Measurements from ENCODE around the gene PEX10.

The PEX10 gene

GRCh38 chr1:2386636-2387611, 25.4 kb downstream of the PEX10 start:
- H3K9ac ChIP-seq, result peak overlapping the region; percentile 66
- H3K4me3 ChIP-seq, result peak overlapping the region; percentile 47
- peaks cover 23% of the 10 kb centered on the region for H4K20me1 ChIP-seq
- H3K27ac ChIP-seq, result peak overlapping the region; percentile 63
- no peaks in the 10 kb centered on the region for H3K9me3 ChIP-seq
- H3K4me1 ChIP-seq, result peaks cover 69% of the 10 kb centered on the region
- 0 out of 2 replicates have a peak, but pooled peaks cover 3% of the 10 kb centered on the region for H3K27me3 ChIP-seq
- H3K36me3 ChIP-seq, result no peaks in the 10 kb centered on the region
- no peak for TF ChIP-seq Cebpa-rat (IDR thresholded peaks at IDR 0.05)
- H3K4me2 ChIP-seq, result peak overlapping the region; percentile 99

- H3K9me3 ChIP-seq, result no peaks in the 10 kb centered on the region
- H3K27me3 ChIP-seq, result peaks cover 13% of the 10 kb centered on the region
- H3K4me2 ChIP-seq, result peak overlapping the region; percentile 33
- H3K9ac ChIP-seq, result no peak overlapping the region
- no peaks in the 10 kb centered on the region for H3K36me3 ChIP-seq
- no peak overlapping the region for H3K27ac ChIP-seq
- no peak overlapping the region for H3K4me3 ChIP-seq
- H4K20me1 ChIP-seq, result peaks cover 31% of the 10 kb centered on the region
- TF ChIP-seq Cebpa-rat (IDR thresholded peaks at IDR 0.05), result no peak
- peaks cover 75% of the 10 kb centered on the region for H3K4me1 ChIP-seq
Measured at GRCh38 chr1:2385606-2386280, 26.6 kb downstream of the PEX10 start.

DNA sequence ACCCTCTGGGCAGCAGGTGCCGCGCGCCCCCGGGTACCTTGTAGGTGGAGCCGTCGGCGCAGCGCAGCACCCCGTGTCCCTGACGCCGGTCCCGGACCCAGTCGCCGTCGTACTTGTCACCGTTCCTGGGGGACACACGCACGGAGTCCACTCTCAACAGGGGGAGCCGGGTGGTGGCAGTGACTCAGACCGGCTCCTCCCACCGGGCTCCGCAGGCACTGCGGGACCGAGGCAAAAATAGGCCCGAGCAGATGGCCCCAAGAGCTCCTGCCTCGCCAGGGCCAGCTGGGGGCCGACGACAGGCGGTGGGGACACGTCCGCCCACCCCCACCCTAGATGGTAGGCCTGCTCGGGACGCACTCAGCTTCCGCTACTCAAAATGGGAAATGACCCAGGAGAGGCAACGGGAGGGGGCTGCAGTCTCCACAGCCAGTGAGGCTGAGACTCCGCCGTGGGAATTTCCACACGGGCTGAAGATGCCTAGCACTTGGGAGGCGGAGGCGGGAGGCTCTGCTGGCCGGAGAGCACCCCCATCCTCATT, 27.4 kb downstream of the PEX10 start:
- no peaks in the 10 kb centered on the region for H3K36me3 ChIP-seq
- no peak overlapping the region for H3K4me3 ChIP-seq
- H3K4me1 ChIP-seq, result peaks cover 72% of the 10 kb centered on the region
- no peak for TF ChIP-seq Cebpa-rat (IDR thresholded peaks at IDR 0.05)
- no peak overlapping the region for H3K9ac ChIP-seq
- H3K27me3 ChIP-seq, result peaks cover 20% of the 10 kb centered on the region
- no peak overlapping the region for H3K27ac ChIP-seq
- H4K20me1 ChIP-seq, result peaks cover 38% of the 10 kb centered on the region
- no peaks in the 10 kb centered on the region for H3K9me3 ChIP-seq
- H3K4me2 ChIP-seq, result peak overlapping the region; percentile 33

DNA sequence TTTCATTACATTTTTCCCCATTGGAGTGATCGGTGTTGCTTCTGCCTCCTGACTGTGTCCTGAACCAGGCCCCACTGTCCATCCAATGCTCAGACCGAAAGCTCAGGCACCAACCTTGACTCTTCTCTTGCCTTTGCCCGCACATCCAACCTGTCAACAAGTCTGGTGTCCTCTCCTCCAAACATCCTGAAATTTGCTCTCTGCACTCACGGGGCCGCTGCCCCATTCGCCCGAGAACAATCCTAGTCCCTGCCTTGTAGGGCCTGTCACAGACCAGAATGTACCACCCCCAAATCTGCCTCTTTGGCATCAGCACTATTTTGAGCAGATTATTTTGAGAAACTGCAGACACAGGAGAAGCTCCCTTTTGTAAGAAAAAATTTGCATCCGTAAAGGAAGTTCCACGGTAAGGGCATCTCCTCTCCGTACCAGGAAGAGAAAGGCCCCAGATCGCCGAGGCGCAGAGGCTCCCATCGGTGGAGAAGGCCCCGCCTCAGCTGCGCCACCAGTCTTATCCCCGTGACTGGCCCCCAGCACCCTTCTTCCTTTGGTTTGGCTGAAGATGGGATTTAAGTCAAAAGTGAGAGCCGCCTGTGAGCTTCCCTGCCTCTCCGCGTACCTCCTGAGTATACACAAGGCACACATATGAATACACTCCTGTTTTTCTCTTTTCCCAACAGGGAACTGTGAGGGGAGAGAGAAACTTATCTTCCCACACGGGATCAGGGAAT, 28.1 kb downstream of the PEX10 start:
- no peak overlapping the region for H3K4me3 ChIP-seq
- no peaks in the 10 kb centered on the region for H3K9me3 ChIP-seq
- no peak overlapping the region for H3K4me2 ChIP-seq
- peaks cover 46% of the 10 kb centered on the region for H4K20me1 ChIP-seq
- no peak overlapping the region for H3K27ac ChIP-seq
- TF ChIP-seq Cebpa-rat (IDR thresholded peaks at IDR 0.05), result no peak
- no peak overlapping the region for H3K9ac ChIP-seq
- H3K27me3 ChIP-seq, result peaks cover 28% of the 10 kb centered on the region
- H3K4me1 ChIP-seq, result peaks cover 72% of the 10 kb centered on the region
- no peaks in the 10 kb centered on the region for H3K36me3 ChIP-seq

DNA sequence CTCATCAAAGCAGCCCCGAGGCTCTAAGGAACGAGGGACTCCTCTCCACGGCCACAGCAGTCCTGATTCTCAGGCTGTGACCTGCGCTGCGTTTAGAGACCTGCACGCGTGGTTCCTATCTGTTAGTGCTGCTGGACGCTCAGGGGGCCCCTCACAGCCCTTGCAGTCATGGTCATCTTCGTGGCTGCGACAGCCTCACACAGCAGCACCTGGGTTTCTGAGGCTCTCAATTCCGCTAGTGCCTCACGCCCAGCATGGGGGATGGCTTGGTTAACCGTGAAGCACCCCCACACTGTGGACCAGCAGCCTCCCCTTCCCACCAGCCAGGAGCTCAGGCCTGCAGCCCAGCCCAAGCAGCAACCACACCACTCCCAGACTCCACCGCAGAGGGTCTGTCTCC, 28.8 kb downstream of the PEX10 start:
- peaks cover 71% of the 10 kb centered on the region for H3K4me1 ChIP-seq
- H3K36me3 ChIP-seq, result no peaks in the 10 kb centered on the region
- peaks cover 53% of the 10 kb centered on the region for H4K20me1 ChIP-seq
- H3K9me3 ChIP-seq, result no peaks in the 10 kb centered on the region
- no peak overlapping the region for H3K4me3 ChIP-seq
- no peak for TF ChIP-seq Cebpa-rat (IDR thresholded peaks at IDR 0.05)
- no peak overlapping the region for H3K27ac ChIP-seq
- peaks cover 35% of the 10 kb centered on the region for H3K27me3 ChIP-seq
- H3K9ac ChIP-seq, result no peak overlapping the region
- H3K4me2 ChIP-seq, result no peak overlapping the region

DNA sequence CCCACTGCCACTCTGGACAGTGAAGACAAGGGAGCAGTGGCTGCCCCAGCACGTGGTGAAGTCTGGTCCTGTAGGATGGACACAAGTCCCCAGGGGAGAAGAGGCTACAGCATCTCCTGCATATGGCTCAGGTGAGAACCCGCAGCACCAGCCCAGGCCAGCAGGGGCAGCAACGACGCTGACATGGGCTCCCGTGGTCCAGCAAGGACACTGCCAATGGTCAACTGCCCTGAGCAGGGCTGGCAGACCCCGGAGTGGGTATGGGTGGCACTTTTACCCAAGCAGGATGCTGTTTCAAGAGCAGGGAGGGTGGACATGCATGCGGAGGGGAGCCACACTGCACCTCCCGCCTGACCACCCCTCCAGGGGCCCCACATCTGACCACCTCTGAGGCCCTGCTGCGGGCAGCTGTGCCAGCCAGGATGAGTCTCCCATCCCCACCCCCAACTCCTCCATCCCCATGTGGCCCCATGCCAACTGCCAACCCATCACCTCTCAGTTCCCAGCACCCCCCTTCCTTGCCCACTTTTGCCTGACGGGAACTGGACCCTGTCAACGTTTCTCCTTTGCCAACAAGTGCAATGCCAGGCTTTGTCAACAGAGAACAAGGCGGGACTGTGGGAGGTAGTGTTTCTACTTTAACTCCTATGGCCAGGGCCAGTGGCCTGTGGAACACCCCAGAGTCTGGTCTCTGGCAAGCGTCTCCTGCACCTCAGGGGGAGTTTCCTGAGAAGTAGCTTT, 29.6 kb downstream of the PEX10 start:
- Histone ChIP-seq H3K4me3 (no peak overlapping the region), H3K9me3 (no peaks in the 10 kb centered on the region), H3K36me3 (no peaks in the 10 kb centered on the region), H3K9ac (no peak overlapping the region), H3K27me3 (peaks cover 43% of the 10 kb centered on the region), H3K27ac (no peak overlapping the region), H3K4me1 (peaks cover 63% of the 10 kb centered on the region), H4K20me1 (peaks cover 57% of the 10 kb centered on the region), H3K4me2 (no peak overlapping the region)
- TF ChIP-seq Cebpa-rat (IDR thresholded peaks at IDR 0.05), result no peak

GRCh38 chr1:2381741-2382620, 30.4 kb downstream of the PEX10 start:
- Histone ChIP-seq H4K20me1 (peaks cover 57% of the 10 kb centered on the region), H3K4me3 (no peak overlapping the region), H3K27ac (no peak overlapping the region), H3K4me1 (peaks cover 55% of the 10 kb centered on the region), H3K9me3 (no peaks in the 10 kb centered on the region), H3K27me3 (peaks cover 51% of the 10 kb centered on the region), H3K9ac (no peak overlapping the region), H3K4me2 (peak overlapping the region; percentile 50), H3K36me3 (no peaks in the 10 kb centered on the region)
- TF ChIP-seq Cebpa-rat (IDR thresholded peaks at IDR 0.05), result no peak

- peaks cover 60% of the 10 kb centered on the region for H3K27me3 ChIP-seq
- no peak overlapping the region for H3K9ac ChIP-seq
- no peaks in the 10 kb centered on the region for H3K36me3 ChIP-seq
- no peaks in the 10 kb centered on the region for H3K9me3 ChIP-seq
- peak overlapping the region; percentile 50 for H3K4me2 ChIP-seq
- no peak overlapping the region for H3K27ac ChIP-seq
- peaks cover 47% of the 10 kb centered on the region for H3K4me1 ChIP-seq
- H3K4me3 ChIP-seq, result no peak overlapping the region
- H4K20me1 ChIP-seq, result peaks cover 60% of the 10 kb centered on the region
- TF ChIP-seq Cebpa-rat (IDR thresholded peaks at IDR 0.05), result no peak
Measured at GRCh38 chr1:2380816-2381591, 31.4 kb downstream of the PEX10 start.
